Right ventricle myocardium superior (tissue), 1 donor: ENCODE results near the gene ARAP1. TPM values are rescaled to one million over a fixed set of nuclear protein-coding genes. Genes with fewer than 3 reads are reported as not detected.
A peak's percentile ranks its signal among the peaks of the same experiment; 100 is the strongest.

Experiments used
- ATAC-seq: fragments of 200-7000 bp; cut with Tn5 transposase; one replicate; pipeline ENCODE4 v1.9.1; 2020; ENCODE audit warnings: mild to moderate bottlenecking; ENCODE audit not compliant: poor library complexity
- DNase-seq: peaks from one replicate; pipeline ENCODE4 v3.0.0-alpha.2; 2020
- intact Hi-C: fragments of 100-400 bp; cut with DNase I; formaldehyde crosslinking; loops from one replicate; pipeline ENCODE4 v1.11.2; 2022
- total RNA-seq: library from RNA; stranded (reverse); fragmentation: NEBNext Ultra II Directional; extraction: Animal tissue kit (Norgen Biotek cat#: 25700); gene quantifications from one replicate; pipeline ENCODE4 v1.2.1, GENCODE V29; 2021
- donor health status: DM: no; HTN: yes; CAD: no; lungs with severe emphysema.

The ARAP1 gene
- total RNA-seq, 1 donor from 2014 or later: 58.0 TPM

DNA sequence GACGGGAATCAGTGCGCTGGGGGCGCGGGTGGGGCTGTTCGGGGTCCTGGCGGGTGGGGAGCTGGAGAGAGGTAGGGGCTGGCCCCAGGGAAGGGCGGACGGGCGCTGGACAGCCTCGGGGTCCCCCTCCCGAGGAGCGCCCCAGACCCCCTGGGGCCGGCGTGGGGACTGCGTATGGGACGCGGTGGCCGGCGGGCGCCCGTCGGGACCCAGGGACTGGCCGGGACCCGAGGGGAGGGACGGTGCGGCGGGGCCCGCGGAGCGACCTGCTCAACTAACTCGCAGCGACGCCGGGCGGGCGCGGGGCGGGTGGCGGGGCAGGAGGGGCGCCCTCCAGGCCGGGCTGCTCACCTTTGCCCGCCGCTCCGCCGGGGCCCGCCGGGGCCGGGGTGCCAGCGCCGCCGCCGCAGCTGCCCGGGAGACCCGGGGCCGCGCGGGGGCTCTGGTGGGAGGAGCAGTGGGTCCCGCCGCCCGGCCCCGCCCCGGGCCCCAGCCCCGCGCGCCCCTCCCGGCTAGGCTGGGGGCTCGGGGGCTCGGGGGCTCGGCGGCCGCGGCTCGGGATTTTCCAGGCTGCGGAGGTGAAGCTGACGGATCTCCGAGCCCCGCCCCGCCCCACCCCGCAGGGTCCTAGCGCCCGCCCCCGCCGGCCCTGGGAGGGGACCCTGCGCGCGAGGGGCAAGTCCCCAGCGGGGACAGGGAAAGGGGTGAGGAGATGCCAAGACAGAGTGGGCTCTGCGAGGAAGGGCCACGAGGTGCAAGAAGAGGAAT lies 29.3 kb upstream of the ARAP1 start:
- peak; percentile 58 for DNase-seq
- intact Hi-C loops: no loop called here
- peak; percentile 18 for ATAC-seq

DNA sequence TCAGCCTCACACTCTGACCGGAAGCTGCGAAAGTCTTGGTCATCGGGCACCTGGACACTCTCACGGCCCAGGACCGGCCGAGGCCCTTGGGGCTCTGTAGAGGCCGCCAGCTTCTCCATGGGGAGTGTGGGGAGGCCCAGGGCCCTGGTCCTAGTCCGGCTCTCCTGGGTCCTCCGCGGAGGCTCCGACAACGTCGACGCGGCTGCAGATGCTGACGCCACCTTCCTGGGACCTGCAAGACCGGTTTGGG lies 28.8 kb upstream of the ARAP1 start:
- no peak for ATAC-seq
- intact Hi-C loops: no loop called here
- no peak for DNase-seq

DNA sequence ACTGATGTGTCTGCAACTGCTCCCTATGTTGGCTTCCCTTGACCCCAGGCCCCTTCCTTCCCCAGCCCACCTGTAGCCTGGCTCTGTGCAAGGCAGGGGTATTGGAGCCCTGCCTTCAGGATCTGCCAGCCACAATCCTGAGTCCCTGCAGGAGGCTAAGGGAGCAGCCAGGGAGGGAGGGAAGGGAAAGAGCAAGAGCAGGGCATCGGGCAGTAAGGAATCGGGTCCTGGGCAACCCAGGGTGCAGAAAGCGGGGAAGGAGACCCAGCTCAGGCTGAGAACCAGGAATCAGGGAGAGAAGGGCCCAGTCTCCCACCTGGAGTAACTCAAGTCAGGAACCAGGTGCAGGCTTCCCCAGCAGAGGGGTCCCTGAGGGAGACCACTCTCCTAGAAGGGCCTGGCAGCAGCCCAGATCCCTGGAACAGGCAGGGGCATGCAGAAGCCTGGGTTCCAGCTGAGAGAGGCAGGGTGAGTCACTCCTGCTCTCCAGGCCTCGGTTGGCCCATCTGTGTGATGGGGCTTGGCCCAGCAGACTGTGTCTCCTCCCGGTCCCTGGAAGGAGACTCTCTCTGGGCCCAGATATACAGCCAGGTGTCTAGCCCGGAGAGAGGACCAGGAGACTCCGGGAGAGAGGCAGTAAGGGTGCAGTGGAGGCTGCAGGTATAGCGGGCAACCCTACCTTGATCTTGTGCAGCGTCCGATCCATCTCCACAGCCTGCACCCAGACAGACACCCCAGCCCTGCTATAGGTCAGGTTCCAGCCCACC lies 28.3 kb upstream of the ARAP1 start:
- DNase-seq (no peak), ATAC-seq (no peak)
- intact Hi-C loops: no loop called here

DNA sequence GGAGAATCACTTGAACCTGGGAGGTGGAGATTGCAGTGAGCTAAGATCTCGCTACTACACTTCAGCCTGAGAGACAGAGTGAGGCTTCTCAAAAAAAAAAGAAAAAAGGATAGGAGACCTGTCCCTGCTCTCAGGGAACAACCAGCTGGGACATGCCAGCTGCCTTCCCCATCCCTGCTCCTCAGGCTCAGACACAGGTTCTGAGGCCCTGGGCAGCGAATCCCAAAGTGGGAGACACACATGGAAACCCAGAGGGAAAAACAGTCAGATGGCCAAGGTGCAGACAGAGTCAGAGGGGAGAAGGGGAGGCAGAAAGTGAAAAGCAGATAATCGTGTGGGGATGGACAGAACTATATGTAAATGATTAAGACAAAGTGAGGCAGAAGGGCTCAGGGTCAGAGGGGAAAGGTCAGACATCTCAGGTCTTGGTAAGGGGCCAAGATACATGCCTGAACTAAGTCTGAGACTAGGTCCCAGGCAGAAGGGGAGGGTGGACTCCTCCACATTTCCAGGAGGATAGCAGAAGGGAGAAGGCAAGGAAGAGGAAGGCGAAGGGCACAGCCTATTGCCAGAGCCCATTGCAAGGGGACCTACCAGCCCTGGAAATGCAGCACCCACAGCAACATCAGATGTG lies 27.4 kb upstream of the ARAP1 start:
- intact Hi-C loops: no loop called here
- no peak for DNase-seq
- no peak for ATAC-seq

DNA sequence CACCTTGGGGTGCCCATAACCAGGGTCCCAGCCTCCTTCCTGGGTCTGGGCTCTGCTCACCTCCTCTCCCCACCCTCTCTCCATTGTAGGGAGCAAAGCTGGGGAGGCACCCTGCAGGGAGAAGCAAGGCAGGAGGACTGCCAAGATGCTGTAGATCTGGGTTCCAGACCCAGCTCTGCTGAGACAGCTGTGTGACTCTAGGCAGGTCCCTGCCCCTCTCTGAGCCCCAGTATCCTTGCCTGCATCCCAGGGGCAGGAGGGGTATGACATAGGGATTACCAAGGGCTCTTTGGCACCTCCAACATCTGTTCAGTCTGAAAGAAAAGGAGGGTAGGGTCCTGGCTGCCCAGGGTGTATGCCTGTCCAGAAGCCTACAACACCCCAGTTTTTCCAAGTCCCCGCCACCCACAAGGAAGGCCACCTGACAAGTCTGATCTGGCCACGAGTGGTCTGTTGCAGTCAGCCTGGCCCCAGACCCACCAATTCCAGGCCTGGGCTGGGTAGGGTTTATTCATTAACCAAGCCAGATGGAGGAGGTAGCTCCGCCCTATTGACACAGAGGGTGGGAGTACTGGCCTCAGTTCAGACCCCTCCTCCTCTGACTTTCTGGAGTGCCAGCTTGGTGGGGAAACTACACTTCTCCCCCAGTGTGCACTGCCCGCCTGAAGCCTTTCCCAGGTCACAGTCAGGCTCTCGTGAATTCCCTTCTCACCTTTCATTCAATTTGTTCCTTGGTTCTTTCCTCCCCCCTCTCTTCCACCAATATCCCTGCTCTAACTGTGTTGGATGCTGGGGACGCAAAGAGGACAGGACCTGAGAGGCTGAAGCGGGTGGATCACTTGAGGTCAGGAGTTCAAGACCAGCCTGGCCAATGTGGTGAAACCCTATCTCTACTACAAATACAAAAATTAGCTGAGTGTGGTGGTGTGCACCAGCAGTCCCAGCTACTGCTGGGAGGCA lies 26.6 kb upstream of the ARAP1 start:
- DNase-seq (no peak), ATAC-seq (no peak)
- intact Hi-C loops: no loop called here

DNA sequence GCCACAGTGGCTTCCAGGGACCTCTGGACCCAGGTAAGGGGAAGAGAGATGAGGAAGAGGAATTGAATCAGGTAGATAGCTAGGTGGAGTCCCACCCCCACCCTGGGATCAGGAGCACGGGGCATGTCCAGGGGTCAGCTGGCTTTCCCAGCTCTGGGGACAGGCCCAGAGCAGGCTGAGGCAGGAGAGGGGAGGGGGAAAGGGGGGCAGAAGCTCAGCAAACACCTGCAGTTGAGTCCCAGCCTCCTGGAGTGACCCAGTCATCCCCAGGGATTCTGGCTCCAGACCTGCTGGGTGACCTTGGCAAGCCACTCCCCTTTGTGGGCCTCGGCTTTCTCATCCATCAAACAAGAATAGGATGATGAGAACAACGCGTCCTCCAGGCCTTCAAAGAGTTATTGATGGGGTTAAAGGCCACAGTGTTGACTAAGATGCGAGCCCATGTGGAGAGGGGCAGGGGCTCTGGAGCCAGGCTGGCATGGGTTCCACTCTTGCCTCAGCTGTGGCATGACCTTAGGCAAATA lies 25.6 kb upstream of the ARAP1 start:
- ATAC-seq (peak; percentile 5), DNase-seq (no peak)
- intact Hi-C loops: no loop called here

DNA sequence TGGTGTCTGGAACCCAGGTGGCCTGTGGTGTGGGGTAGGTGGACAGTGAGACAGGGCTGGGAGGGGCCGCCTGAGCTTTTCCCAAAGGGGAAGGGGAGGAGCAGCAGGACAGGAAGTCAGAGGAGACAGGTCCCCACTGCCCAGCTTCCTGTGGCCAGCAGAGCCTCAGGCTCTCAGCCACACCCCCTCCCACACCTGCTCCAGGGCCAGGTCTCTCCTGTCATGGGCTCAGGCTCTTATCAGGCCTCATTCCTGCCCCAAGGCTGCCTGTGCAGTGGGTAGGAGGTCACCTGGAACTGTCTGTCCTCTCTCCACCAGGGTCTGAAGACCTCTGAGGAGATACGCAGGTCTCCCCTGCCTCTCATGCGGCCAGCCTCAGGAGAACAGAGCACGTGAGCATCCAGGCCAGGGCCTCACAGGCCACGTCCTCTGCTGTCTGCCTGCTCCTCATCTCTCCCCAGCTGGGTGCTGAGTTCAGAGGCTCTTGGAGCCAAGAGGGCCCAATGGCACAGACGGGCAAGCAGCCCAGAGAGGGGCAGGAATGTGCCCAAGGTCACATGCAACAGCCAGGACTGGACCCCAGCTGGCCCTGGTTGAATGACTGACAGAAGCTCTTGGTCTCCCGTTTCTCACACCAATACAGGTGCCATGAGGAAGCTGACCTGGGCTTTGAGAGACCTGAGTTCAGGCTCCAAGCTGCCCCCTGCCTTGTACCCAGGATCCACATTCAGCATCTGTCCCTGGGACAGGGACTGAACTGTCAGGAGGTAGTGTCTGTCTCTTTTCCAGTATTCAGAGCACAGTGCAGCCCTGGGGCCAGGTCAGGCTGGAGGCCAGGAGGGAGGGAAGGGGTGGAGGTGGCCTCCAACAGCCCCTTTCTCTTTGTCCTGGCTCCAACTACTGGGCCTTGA lies 24.9 kb upstream of the ARAP1 start:
- peak; percentile 73 for DNase-seq

DNA sequence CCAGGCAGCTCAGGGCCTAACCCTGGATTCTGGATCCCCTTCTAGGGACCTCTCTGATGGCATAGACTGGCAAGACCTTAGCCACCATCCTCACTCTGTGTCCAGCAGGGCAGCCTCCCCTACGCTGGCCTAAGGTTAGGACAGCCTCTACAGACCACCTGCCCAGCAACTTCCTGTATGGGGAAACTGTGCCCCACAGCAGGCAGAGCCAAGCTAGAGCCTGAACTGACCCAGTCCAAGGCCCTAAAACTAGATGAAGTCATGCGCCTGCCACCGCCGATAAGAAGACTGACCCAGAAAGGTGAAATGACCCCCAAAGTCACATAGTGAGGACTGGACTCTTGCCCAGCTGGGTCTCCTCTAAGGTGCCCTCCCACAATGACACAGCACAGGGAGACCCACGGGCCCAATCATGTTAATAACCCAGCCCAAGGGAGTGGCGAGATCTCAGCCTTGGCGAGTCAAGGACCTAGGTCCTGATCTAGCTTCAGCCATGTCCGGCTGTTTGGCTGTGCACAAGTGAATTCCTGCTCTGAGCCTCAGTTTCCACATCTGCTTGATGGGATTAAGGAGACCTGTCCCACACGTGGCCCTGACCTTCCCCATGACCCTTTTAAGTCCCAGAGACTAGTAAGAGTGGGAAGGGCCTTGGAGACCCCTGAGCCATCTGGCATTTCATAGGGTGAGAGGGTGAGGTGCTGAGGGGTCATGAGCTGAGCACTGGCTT lies 24.1 kb upstream of the ARAP1 start:
- intact Hi-C loops: no loop called here
- DNase-seq (peak; percentile 27), ATAC-seq (no peak)

More for the DNA sequence above, 24.9 kb upstream of the ARAP1 start:
- ATAC-seq: peak; percentile 77
- intact Hi-C loops: no loop called here

DNA sequence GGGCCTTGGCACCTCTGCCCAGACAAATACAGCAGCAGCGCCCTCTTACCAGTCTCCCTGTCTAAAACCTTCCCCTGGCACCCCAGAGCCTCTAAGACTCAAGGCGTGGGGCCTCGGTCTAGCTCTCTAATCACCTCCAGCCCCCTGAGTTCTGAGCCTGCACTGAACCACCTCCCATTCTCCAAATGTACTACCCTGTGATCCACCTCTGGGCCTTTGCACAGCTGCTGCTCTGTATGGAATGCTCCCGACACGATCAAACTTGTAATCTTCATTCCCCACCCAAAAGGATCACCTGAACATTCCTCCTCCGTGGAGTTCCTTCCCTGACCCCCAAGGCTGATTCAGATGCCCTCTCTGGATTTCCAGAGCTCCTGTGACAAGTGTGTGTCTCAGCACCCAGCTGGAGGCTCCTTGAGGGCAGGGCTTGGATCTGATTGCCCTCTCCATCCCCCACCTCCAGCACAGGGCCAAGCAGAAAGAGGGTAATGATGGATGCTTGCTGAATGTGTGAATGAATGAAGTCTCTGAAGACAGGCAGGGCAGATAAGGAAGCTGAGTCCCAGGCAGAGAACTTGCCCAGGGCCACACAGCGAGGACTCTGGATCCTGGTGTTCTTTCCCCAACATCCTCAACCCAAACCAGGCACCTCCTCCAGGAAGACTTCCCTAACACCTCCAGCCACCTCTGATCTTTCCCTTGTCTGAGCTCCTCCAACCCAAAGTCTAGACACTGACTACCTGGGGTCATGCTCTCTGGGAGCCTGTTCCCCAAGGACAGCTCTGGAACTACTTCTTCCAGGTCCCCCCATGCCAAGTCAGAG lies 23.3 kb upstream of the ARAP1 start:
- DNase-seq (peak; percentile 13), ATAC-seq (no peak)
- intact Hi-C loops: no loop called here

DNA sequence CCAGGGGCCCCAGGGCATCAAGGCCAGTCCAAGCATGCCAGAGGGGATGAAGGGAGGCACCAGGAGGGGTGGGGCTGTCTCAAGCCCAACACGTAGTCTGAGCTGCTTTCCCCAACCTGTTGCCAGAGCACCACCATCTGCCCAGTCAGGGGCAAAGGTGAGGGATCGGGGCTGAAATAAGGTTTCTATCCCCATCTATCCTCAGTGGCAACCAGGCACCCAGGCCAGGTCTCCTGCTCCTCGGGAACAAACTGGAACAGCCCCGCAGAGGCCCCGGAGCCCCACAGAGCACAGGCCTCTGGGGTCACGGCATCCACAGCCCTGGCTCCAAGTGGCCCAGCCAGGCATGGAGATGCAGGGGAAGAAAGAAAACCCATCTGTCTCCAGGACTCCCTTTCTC lies 22.3 kb upstream of the ARAP1 start:
- ATAC-seq: no peak
- DNase-seq: peak; percentile 29
- intact Hi-C loops: no loop called here

DNA sequence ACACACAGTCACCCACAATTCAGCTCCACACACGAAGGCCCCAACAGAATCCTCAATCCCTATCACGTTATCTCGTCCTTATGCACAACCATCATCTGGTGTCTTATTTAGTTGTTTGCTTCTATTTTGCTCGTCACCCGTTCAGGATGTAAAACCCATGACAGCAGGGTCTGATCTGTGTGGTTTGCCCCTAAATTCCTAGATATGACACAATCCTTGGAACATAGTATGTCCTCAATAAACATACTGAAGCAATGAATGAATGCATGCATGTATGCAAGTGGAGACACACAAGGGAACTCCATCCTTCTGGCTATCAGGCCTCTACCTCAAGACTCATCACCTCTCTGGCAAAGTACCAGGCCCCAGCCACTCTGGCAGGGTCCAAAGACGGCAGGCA lies 21.5 kb upstream of the ARAP1 start:
- DNase-seq: peak; percentile 12
- intact Hi-C loops: no loop called here
- ATAC-seq: no peak

DNA sequence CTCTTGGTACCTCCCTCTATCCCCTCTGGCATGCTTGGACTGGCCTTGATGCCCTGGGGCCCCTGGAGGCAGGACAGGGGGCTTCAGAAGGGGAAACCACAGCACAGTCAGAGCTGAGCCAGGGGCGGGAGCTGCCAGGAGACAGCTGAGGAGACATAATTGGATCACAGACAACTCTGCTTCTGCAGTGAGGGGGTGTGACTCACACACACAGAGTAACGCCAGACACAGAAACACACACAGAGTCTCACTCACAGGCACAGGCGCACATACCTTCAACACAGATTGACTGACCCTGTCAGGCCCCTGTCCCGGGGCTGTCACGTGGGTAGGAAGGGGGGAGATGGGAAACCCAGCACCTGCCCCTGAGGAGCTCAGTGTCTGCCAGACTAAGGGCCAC lies 21.1 kb upstream of the ARAP1 start:
- ATAC-seq: peak; percentile 74
- DNase-seq: peak; percentile 61
- intact Hi-C loops: no loop called here

DNA sequence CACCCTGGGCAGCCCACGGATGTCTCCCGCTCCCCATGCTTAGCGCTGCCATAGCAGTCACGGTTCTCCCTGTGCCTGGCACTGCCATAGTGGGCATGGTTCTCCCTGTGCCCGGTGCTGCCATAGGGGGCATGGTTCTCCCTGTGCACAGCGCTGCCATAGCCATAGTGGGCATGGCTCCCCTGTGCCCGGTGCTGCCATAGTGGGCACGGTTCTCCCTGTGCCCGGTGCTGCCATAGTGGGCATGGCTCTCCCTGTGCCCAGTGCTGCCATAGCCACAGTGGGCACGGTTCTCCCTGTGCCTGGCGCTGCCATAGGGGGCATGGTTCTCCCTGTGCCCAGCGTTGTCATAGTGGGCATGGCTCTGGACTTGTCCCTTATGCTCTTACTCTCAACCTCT lies 19.9 kb upstream of the ARAP1 start:
- intact Hi-C loops: no loop called here
- ATAC-seq (no peak), DNase-seq (no peak)

DNA sequence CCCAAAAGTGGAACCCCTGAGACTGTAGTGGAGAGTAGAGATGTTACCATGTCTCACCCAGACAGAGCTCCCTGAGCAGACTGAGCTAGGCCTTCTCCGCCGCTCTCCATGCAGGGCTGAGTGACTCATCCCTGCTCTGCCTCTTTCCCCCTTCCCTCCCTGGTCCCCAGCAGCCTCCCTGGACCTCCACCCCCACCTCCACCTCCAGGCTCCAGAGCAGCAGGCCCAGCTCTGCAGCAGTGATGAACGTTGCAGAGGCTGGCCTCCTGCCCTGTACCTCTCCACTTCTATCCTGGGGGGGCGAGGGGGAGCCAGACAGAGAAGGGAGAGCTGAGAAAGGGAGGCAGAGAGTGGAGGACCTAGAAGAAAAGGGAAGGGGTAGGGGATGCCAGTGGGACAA lies 19.3 kb upstream of the ARAP1 start:
- ATAC-seq (no peak), DNase-seq (no peak)
- intact Hi-C loops: no loop called here

DNA sequence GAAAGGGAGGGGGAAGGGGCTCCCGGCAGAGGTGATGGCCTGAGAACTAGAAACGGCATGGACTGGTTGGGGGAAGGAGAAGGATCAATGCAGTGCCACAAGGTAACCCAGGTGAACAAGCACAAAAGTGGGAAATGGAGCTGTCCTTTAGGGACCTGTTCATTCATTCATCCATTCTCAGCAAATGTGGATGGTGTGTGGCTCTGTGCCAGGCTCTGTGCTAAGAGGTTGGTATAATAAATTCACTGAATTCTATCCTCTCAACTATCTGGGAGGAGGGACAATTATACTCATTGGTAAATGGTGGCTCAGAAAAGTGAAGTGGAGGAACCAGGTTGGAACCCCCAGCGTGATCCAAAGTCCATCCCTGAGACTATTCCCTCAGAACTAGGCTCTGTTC lies 18.6 kb upstream of the ARAP1 start:
- ATAC-seq (no peak), DNase-seq (no peak)
- intact Hi-C loops: no loop called here

DNA sequence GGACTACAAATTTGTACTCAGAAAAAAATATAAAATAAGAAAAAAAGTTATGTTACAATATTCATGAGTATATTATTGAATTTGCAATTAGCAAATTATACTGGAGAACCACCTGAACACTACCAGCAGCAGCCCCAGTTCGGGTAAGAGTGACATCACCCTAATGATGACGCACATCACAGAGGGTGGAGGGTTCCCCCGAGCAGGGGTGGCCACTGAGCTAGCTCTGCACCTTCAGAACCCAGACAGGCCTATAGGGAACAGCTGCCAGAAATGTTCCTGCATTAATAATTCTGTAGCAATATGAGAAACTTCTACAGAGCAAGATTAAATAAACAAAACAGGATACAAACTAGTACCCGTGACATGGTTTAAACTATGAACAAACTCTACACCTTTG lies 17.5 kb upstream of the ARAP1 start:
- no peak for ATAC-seq
- no peak for DNase-seq
- intact Hi-C loops: no loop called here
